Measurements from ENCODE around the gene SELENON. TPM values are rescaled to one million over a fixed set of nuclear protein-coding genes. Genes with fewer than 3 reads are reported as not detected.

SELENON gene
- total RNA-seq, 1 experiment from 2014 or later = 90.9 TPM

DNA sequence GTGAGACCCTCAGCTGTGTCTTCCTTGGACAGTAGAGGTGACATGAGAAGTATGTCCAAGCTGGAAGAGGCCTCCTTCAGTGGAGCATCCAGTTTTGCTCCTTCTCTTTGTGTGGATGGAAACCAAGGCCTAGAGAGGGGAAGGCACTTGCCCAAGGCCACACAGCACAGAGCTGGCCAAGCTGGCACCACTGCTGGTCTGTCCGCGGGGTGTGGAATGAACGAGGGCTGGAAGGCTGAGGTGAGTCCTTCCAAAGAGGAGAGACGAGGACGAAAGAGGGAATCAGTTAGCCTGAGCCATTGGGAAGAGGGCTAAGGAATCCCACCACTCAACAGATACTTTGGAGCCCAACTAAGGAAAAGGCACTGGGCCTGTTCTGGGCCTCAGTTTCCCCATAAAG is 27.8 kb upstream of the SELENON start:
- Mint-ChIP-seq H3K9me3 (no peaks in the 10 kb centered on the region), H3K4me1 (peaks cover 32 to 35% of the 10 kb centered on the region in 2 experiments), H3K4me3 (no peak overlapping the region), H3K36me3 (ENCODE audit: insufficient read depth in 1 of 3, low read depth in 3 of 3) (peaks cover 0 to 2% (median 0%) of the 10 kb centered on the region in 3 experiments; a peak in 2 of 7 replicates), H3K27me3 (ENCODE audit: low read depth) (no peaks in the 10 kb centered on the region), H3K27ac (no peak overlapping the region; a peak in 1 of 7 replicates)
- Histone ChIP-seq H2BK120ac (ENCODE audit: low read depth, low read length, poor library complexity, severe bottlenecking) (no peak overlapping the region), H3K23me2 (ENCODE audit: insufficient read length, low read depth, low read length, poor library complexity, severe bottlenecking) (no peaks in the 10 kb centered on the region), H3K27me3 (ENCODE audit: insufficient read depth, low read length) (no peaks in the 10 kb centered on the region), H4K91ac (ENCODE audit: insufficient read length, low read depth, low read length) (no peak overlapping the region), H2BK5ac (ENCODE audit: insufficient read length, low read length) (no peak overlapping the region), H3K9me3 (ENCODE audit: control insufficient read depth, low read depth, low read length) (no peaks in the 10 kb centered on the region), H2BK20ac (ENCODE audit: low read depth, low read length, poor library complexity, severe bottlenecking) (no peak overlapping the region), H3K79me2 (ENCODE audit: insufficient read depth, low read length) (no peaks in the 10 kb centered on the region), H3K4me2 (ENCODE audit: insufficient read depth, insufficient read length, low read length) (no peak overlapping the region), H3T11ph (ENCODE audit: low read length) (no peak overlapping the region), H2BK12ac (ENCODE audit: insufficient read length, low read depth, low read length) (no peak overlapping the region), H4K5ac (ENCODE audit: insufficient read length, low read depth, low read length) (no peak overlapping the region), H3K9ac (ENCODE audit: extremely low read depth, insufficient read length, low read length) (no peak overlapping the region), H3K27ac (ENCODE audit: insufficient read length, low read depth, low read length) (no peak overlapping the region), H4K20me1 (ENCODE audit: control insufficient read depth, insufficient read depth, insufficient read length) (no peaks in the 10 kb centered on the region), H2AFZ (ENCODE audit: low read length) (no peak overlapping the region), H4K8ac (replicated peaks; ENCODE audit: insufficient read length, low read depth, low read length) (no peak overlapping the region), H3K79me1 (ENCODE audit: insufficient read depth, low read depth, low read length, poor library complexity, severe bottlenecking) (no peaks in the 10 kb centered on the region), H3K18ac (ENCODE audit: insufficient read length, low read depth, low read length) (no peak overlapping the region), H3K4me1 (ENCODE audit: insufficient read depth, low read length) (no peaks in the 10 kb centered on the region), H2AK5ac (ENCODE audit: insufficient read length, low read length) (no peak overlapping the region), H3K14ac (ENCODE audit: insufficient read depth, low read length) (0 out of 2 replicates have a peak overlapping the region, but pooled peaks have one; percentile 51), H3K56ac (ENCODE audit: insufficient read length, low read depth, low read length) (no peak overlapping the region), H2BK15ac (ENCODE audit: low read depth, low read length) (no peak overlapping the region), H3K4ac (ENCODE audit: low read depth, low read length) (no peak overlapping the region), H3K23ac (ENCODE audit: insufficient read length, low read depth, low read length) (no peak overlapping the region)
- WGBS (ENCODE audit: extremely low coverage, insufficient read length, low lambda C conversion rate) = no CpG with 5 or more reads among the region's 5 CpGs
- TF ChIP-seq, protein P1, sequence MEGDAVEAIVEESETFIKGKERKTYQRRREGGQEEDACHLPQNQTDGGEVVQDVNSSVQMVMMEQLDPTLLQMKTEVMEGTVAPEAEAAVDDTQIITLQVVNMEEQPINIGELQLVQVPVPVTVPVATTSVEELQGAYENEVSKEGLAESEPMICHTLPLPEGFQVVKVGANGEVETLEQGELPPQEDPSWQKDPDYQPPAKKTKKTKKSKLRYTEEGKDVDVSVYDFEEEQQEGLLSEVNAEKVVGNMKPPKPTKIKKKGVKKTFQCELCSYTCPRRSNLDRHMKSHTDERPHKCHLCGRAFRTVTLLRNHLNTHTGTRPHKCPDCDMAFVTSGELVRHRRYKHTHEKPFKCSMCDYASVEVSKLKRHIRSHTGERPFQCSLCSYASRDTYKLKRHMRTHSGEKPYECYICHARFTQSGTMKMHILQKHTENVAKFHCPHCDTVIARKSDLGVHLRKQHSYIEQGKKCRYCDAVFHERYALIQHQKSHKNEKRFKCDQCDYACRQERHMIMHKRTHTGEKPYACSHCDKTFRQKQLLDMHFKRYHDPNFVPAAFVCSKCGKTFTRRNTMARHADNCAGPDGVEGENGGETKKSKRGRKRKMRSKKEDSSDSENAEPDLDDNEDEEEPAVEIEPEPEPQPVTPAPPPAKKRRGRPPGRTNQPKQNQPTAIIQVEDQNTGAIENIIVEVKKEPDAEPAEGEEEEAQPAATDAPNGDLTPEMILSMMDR (conservative IDR thresholded peaks at IDR 0.05) = no peak
- DNase-seq = no peak

Data from H9 (cell line).